Measurements from ENCODE around the gene ONECUT1.

ONECUT1 gene

DNA sequence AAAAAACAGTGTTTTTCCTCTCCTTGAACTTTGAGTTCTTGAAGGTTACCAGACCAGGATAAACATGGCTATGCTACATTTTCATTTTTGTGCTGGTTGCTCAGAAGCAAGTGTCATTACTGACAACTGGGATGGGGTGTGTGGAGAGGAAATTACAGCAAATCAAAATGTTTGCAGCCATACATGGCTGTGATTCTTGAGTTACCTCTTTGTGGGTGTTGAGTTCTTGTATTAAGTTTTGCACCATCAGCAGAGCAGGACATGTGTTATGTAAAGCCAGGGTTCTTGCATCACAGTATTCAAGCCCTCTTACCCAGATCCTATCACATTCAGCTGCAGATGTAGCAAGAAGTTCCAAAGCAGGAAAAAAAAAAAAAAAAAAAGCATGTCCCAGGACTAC lies 57.0 kb downstream of the ONECUT1 start:
- no peak overlapping the region for H3K4me3 ChIP-seq (ENCODE audit: low read depth, low read length)
- in situ Hi-C loops (cut with HindIII; ENCODE audit: low sequenced_read_pairs): no loop called here
- TF ChIP-seq, protein P1, sequence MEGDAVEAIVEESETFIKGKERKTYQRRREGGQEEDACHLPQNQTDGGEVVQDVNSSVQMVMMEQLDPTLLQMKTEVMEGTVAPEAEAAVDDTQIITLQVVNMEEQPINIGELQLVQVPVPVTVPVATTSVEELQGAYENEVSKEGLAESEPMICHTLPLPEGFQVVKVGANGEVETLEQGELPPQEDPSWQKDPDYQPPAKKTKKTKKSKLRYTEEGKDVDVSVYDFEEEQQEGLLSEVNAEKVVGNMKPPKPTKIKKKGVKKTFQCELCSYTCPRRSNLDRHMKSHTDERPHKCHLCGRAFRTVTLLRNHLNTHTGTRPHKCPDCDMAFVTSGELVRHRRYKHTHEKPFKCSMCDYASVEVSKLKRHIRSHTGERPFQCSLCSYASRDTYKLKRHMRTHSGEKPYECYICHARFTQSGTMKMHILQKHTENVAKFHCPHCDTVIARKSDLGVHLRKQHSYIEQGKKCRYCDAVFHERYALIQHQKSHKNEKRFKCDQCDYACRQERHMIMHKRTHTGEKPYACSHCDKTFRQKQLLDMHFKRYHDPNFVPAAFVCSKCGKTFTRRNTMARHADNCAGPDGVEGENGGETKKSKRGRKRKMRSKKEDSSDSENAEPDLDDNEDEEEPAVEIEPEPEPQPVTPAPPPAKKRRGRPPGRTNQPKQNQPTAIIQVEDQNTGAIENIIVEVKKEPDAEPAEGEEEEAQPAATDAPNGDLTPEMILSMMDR (IDR thresholded peaks at IDR 0.05; ENCODE audit: low read depth, low read length): no peak
- DNase-seq (ENCODE audit: low read depth, low spot score): no peak

DNA sequence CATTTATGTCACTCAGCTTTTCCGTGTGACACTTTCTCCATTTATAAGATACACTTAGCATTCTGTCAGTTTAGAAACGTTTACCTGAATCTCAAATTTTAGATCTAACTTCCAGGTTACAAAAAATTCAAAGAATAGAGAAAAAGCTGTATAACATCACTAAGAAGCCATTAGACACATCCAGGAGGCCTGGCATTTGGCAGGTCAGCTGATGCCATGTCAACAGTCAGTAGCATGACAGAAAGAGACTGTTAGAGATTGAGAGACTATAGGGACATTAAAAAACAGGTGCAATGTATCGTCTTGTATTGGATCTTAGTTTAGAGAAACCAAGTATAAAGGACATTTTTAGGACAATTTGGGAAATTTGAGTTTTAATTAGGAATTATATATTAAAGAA lies 57.6 kb downstream of the ONECUT1 start:
- in situ Hi-C loops (cut with HindIII; ENCODE audit: low sequenced_read_pairs): no loop called here
- no peak for DNase-seq (ENCODE audit: low read depth, low spot score)
- no peak overlapping the region for H3K4me3 ChIP-seq (ENCODE audit: low read depth, low read length)
- TF ChIP-seq, protein P1 (IDR thresholded peaks at IDR 0.05; ENCODE audit: low read depth, low read length): no peak

DNA sequence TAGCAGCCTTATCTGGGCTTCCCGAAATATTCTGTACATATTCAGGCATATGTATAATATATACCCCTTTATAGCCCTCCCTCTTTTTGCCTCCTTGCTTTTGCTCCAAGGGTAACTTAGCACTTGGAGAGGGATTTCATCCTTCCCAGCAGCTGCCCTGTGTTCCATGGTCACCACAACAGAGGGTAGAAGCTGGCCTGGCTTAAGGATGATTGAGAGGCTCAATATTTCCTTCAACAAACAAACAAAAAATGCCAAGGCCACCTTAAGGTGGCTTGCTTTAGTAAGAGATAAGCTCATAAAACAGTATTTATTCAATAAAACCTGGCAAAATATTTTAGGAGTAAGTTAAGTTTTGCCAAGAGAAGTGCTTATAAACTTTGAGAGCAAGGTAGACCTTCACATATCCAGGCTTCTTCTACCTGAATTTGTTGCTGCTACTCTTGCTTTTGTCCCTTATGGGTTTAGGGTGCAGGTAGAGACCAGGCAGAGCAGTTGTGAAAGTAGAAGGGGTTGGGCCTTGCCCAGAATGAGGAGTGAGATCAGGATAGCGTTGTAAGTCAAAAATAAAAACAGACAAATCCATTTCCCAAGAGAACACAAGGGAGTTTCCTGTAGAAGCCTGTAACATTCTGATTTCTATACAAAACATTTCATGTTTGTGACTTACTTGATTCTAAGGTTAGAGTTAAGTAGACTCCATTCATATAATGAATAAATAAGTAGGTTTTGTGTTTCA lies 58.2 kb downstream of the ONECUT1 start:
- in situ Hi-C loops (cut with HindIII; ENCODE audit: low sequenced_read_pairs): no loop called here
- H3K4me3 ChIP-seq (ENCODE audit: low read depth, low read length): no peak overlapping the region
- TF ChIP-seq, protein P1 (IDR thresholded peaks at IDR 0.05; ENCODE audit: low read depth, low read length): no peak
- DNase-seq (ENCODE audit: low read depth, low spot score): no peak

GRCh38 chr15:52731004-52731403 lies 59.1 kb downstream of the ONECUT1 start:
- in situ Hi-C loops (cut with HindIII; ENCODE audit: low sequenced_read_pairs): no loop called here
- H3K4me3 ChIP-seq (ENCODE audit: low read depth, low read length): no peak overlapping the region
- DNase-seq (ENCODE audit: low read depth, low spot score): no peak
- TF ChIP-seq, protein P1 (IDR thresholded peaks at IDR 0.05; ENCODE audit: low read depth, low read length): no peak

- no peak overlapping the region for H3K4me3 ChIP-seq (ENCODE audit: low read depth, low read length)
- DNase-seq (ENCODE audit: low read depth, low spot score): no peak
- TF ChIP-seq, protein P1 (IDR thresholded peaks at IDR 0.05; ENCODE audit: low read depth, low read length): no peak
- in situ Hi-C loops (cut with HindIII; ENCODE audit: low sequenced_read_pairs): no loop called here
Measured at GRCh38 chr15:52730594-52730993, 59.5 kb downstream of the ONECUT1 start.

GRCh38 chr15:52730173-52730572 lies 60.0 kb downstream of the ONECUT1 start:
- in situ Hi-C loops (cut with HindIII; ENCODE audit: low sequenced_read_pairs): no loop called here
- TF ChIP-seq, protein P1 (IDR thresholded peaks at IDR 0.05; ENCODE audit: low read depth, low read length): no peak
- DNase-seq (ENCODE audit: low read depth, low spot score): no peak
- H3K4me3 ChIP-seq (ENCODE audit: low read depth, low read length): no peak overlapping the region

Data from astrocyte of the spinal cord (primary cell).